HepG2 (cell line): Measurements from ENCODE around the gene NOP9. TPM values are rescaled to one million over a fixed set of nuclear protein-coding genes. Genes with fewer than 3 reads are reported as not detected.

Experiments used
- AGO2 ChIP-seq: fragments of 200-400 bp; formaldehyde crosslinking; optimal IDR thresholded peaks from 2 replicates; pipeline ENCODE3; 2017; ENCODE audit warnings: mild to moderate bottlenecking, low read depth, low read length, moderate library complexity
- ARID2 ChIP-seq: sonication (generic); formaldehyde crosslinking; IDR thresholded peaks from 2 replicates; pipeline ENCODE4 v1.8.1; 2022; ENCODE audit warnings: mild to moderate bottlenecking, missing genetic modification reagents, borderline replicate concordance
- CHD2 ChIP-seq: IDR thresholded peaks from 2 replicates; pipeline ENCODE4 v1.6.1; 2011; ENCODE audit warnings: low read depth, low read length, improper control_type of control experiment
- HOXA3 ChIP-seq: sonication (generic); formaldehyde crosslinking; IDR thresholded peaks from 2 replicates; pipeline ENCODE4 v1.5.0; 2020; ENCODE audit warnings: missing genetic modification reagents
- LCORL ChIP-seq, 2 experiments: fragments of 450-650 bp in 1 of 2; sonication (generic) in 1 of 2; formaldehyde crosslinking in 1 of 2; IDR thresholded peaks; 2 replicates each; pipeline versions ENCODE4 v1.5.0 to v1.6.1; 2017 to 2020; ENCODE audit warnings: antibody characterized with exemption in 1 of 2, missing genetic modification reagents in 1 of 2
- MEIS2 ChIP-seq: sonication (generic); formaldehyde crosslinking; IDR thresholded peaks from 2 replicates; pipeline ENCODE4 v1.9.0; 2021; ENCODE audit warnings: mild to moderate bottlenecking, missing genetic modification reagents
- NKX3-1 ChIP-seq: sonication (generic); formaldehyde crosslinking; IDR thresholded peaks from 2 replicates; pipeline ENCODE4 v1.5.0; 2020; ENCODE audit warnings: missing genetic modification reagents
- PCBP2 ChIP-seq: fragments of 200-400 bp; formaldehyde crosslinking; optimal IDR thresholded peaks from 2 replicates; pipeline ENCODE3; 2018; ENCODE audit warnings: low read length, low read depth; ENCODE audit not compliant: poor library complexity, severe bottlenecking
- RBM22 ChIP-seq: fragments of 200-400 bp; formaldehyde crosslinking; optimal IDR thresholded peaks from 2 replicates; pipeline ENCODE3; 2017; ENCODE audit warnings: mild to moderate bottlenecking, low read length, moderate library complexity
- RERE ChIP-seq: IDR thresholded peaks from 2 replicates; pipeline ENCODE4 v1.6.1; 2016; ENCODE audit warnings: low read depth, missing genetic modification reagents, missing compliant biosample characterization
- SALL1 ChIP-seq: sonication (generic); formaldehyde crosslinking; IDR thresholded peaks from 2 replicates; pipeline ENCODE4 v1.8.0; 2022; ENCODE audit warnings: mild to moderate bottlenecking, missing genetic modification reagents
- SATB2 ChIP-seq: sonication (generic); formaldehyde crosslinking; IDR thresholded peaks from 2 replicates; pipeline ENCODE4 v1.5.0; 2020; ENCODE audit warnings: missing genetic modification reagents
- ZBTB20 ChIP-seq: sonication (generic); formaldehyde crosslinking; IDR thresholded peaks from 2 replicates; pipeline ENCODE4 v1.8.1; 2023; ENCODE audit warnings: missing genetic modification reagents, low read depth, mild to moderate bottlenecking, borderline replicate concordance
- ZBTB26 ChIP-seq: IDR thresholded peaks from 2 replicates; pipeline ENCODE4 v1.6.1; 2016; ENCODE audit warnings: missing compliant biosample characterization, missing genetic modification reagents, borderline replicate concordance
- ZFYVE20 ChIP-seq: sonication (generic); formaldehyde crosslinking; IDR thresholded peaks from 2 replicates; pipeline ENCODE4 v1.8.0; 2023; ENCODE audit warnings: low read depth, mild to moderate bottlenecking, moderate library complexity, missing genetic modification reagents, borderline replicate concordance
- ZNF251 ChIP-seq: sonication (generic); formaldehyde crosslinking; IDR thresholded peaks from 2 replicates; pipeline ENCODE4 v1.9.0; 2021; ENCODE audit warnings: mild to moderate bottlenecking, missing genetic modification reagents
- ZNF510 ChIP-seq: sonication (generic); formaldehyde crosslinking; IDR thresholded peaks from 2 replicates; pipeline ENCODE4 v1.4.0; 2020; ENCODE audit warnings: low read depth, mild to moderate bottlenecking, missing genetic modification reagents
- ZNF740 ChIP-seq: sonication (generic); formaldehyde crosslinking; IDR thresholded peaks from 2 replicates; pipeline ENCODE4 v1.4.0; 2020; ENCODE audit warnings: missing genetic modification reagents
- ZNF781 ChIP-seq: sonication (generic); formaldehyde crosslinking; IDR thresholded peaks from 2 replicates; pipeline ENCODE4 v1.5.1; 2020; ENCODE audit warnings: borderline replicate concordance, mild to moderate bottlenecking, missing genetic modification reagents; ENCODE audit errors: not compliant biosample characterization
- polyA plus RNA-seq, 8 experiments: library from polyadenylated mRNA; depleted of rRNA in 3 of 8; stranded (reverse) in 7 of 8; unstranded in 1 of 8; fragments of >200 nt; fragmentation: Illumina TruSeq in 4 of 8; extraction: Trizol in 4 of 8; gene quantifications; 2 replicates each; pipeline versions ENCODE4 v1.2.1 to v1.2.3, GENCODE V29; 2011 to 2016; ENCODE audit warnings: low read depth in 4 of 8, missing spikeins in 1 of 8, mixed read lengths in 1 of 8; ENCODE audit not compliant: insufficient read depth in 1 of 8
- total RNA-seq, 5 experiments: library from RNA; depleted of rRNA; stranded (reverse); fragments of >200 nt; fragmentation: Illumina TruSeq; extraction: Trizol; gene quantifications; 2 replicates each; pipeline ENCODE4 v1.2.3, GENCODE V29; 2016; ENCODE audit warnings: low read depth in 1 of 5
- TF ChIP-seq, protein P1 (sequence below): sonication (generic); formaldehyde crosslinking; IDR thresholded peaks from 2 replicates; pipeline ENCODE4 v1.4.0; 2020; ENCODE audit warnings: missing genetic modification reagents

NOP9 gene
- total and polyA plus RNA-seq, 2 of the 13 experiments (the other 11 are each of a cell fraction or from before 2014, with no cell fraction given): 24.5 to 61.6 TPM

DNA sequence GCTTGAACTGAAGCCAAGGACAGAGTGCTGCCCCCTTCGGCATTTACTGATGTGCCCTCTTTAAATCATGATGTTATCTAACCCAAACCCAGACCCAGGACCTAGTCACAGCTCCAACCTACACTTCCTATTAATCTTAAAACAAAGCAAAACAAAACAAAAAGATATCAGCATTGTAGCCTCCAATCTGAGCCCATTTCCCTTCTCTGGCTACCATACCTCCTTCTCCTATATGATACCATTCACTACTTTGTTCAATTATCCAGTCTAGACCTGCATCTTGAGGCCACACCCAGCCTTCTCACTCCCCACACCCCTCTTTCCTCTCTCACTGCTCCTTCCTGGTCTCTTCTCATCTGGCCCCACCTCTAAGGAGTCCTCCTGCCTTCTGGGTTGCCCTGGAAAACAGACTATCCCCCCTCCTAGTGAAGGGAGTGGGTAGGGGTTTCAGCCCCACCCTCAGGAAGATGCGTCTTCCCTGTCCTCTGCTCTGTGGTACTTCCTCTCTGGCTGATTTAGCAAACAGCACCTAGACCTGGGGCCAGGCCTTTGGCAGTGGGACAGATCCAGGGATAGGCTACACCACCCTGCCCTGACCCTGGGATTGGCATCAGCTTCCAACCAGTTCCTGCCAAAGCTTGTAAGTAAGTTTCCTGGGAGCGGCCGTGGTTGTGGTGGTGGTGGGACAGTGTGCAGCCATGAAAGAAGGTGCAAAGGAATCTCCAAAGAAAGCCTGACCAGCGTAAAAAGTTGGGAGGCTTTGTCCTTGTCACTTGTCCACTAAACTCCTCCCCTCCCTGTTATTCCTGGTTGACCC is 14.9 kb downstream of the NOP9 start (continued):
- TF ChIP-seq ZBTB26 (CRISPR knock-in tag) (no peak), RERE (CRISPR knock-in tag) (no peak), ZNF781 (CRISPR knock-in tag) (peak; percentile 42), MEIS2 (CRISPR knock-in tag) (0 out of 2 replicates have a peak, but pooled peaks have one; percentile 12), ZBTB20 (CRISPR knock-in tag) (peak; percentile 43; the same call in 1 of the 2 replicates), SATB2 (CRISPR knock-in tag) (no peak), ZFYVE20 (CRISPR knock-in tag) (no peak), LCORL (IDR thresholded peaks at IDR 0.05) (no peak), LCORL (CRISPR knock-in tag; IDR thresholded peaks at IDR 0.05) (no peak), ARID2 (CRISPR knock-in tag) (no peak), SALL1 (0 out of 2 replicates have a peak, but pooled peaks have one; percentile 11), HOXA3 (no peak), ZNF251 (CRISPR knock-in tag) (0 out of 2 replicates have a peak, but pooled peaks have one; percentile 47), PCBP2 (peak; percentile 63), RBM22 (no peak), CHD2 (no peak), AGO2 (no peak), NKX3-1 (CRISPR knock-in tag) (no peak), ZNF510 (CRISPR knock-in tag) (no peak), ZNF740 (CRISPR knock-in tag) (no peak)
- TF ChIP-seq, protein P1, sequence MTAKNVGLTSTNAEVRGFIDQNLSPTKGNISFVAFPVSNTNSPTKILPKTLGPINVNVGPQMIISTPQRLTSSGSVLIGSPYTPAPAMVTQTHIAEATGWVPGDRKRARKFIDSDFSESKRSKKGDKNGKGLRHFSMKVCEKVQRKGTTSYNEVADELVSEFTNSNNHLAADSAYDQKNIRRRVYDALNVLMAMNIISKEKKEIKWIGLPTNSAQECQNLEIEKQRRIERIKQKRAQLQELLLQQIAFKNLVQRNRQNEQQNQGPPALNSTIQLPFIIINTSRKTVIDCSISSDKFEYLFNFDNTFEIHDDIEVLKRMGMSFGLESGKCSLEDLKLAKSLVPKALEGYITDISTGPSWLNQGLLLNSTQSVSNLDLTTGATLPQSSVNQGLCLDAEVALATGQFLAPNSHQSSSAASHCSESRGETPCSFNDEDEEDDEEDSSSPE (CRISPR knock-in tag): no peak
